Naive thymus-derived CD8-positive, alpha-beta T cell (primary cell): ENCODE data around the gene TAS2R41. TPM values are rescaled to one million over a fixed set of nuclear protein-coding genes. Genes with fewer than 3 reads are reported as not detected.

ENCODE experiments used
- ATAC-seq, 2 donors: fragments of 150-1000 bp; cut with Tn5 transposase in 1 of 2; sonication (Bioruptor Pico), chemical (Tn5 transposase) in 1 of 2; 1 replicate in 1 of 2; 2 replicates in 1 of 2; pipeline ENCODE4 v1.10.0; 2021; ENCODE audit warnings: mild to moderate bottlenecking in 2 of 2, moderate library complexity in 2 of 2
- POLR2A ChIA-PET: fragments of 350-600 bp; sonication (Branson Sonifier 250); formaldehyde crosslinking; loops from one replicate; lab custom pipeline; 2021; ENCODE audit warnings: antibody characterized with exemption; lab: Charles Lee
- DNase-seq, 10 donors: peaks; one replicate each; pipeline versions ENCODE4 v3.0.0 to v3.0.0-alpha.2; 2020 to 2022
- H3K27ac Mint-ChIP-seq, 10 donors: one replicate each; pipeline ENCODE4 v1.8.0; 2020 to 2022; ENCODE audit warnings: mild to moderate bottlenecking in 10 of 10, mixed read lengths in 10 of 10, moderate library complexity in 4 of 10, inconsistent platforms in 1 of 10
- H3K27me3 Mint-ChIP-seq, 5 donors: one replicate each; pipeline ENCODE4 v1.8.0; 2021 to 2022; ENCODE audit warnings: mixed read lengths in 5 of 5
- H3K36me3 Mint-ChIP-seq, 3 donors: one replicate each; pipeline ENCODE4 v1.8.0; 2020 to 2022; ENCODE audit warnings: mixed read lengths in 3 of 3, mild to moderate bottlenecking in 2 of 3, inconsistent platforms in 1 of 3
- H3K4me1 Mint-ChIP-seq, 4 donors: one replicate each; pipeline ENCODE4 v1.8.0; 2021 to 2022; ENCODE audit warnings: mixed read lengths in 4 of 4
- H3K4me3 Mint-ChIP-seq, 10 donors: one replicate each; pipeline ENCODE4 v1.8.0; 2020 to 2022; ENCODE audit warnings: mild to moderate bottlenecking in 10 of 10, mixed read lengths in 10 of 10, moderate library complexity in 6 of 10, inconsistent platforms in 1 of 10
- H3K9me3 Mint-ChIP-seq, 9 donors: one replicate each; pipeline ENCODE4 v1.8.0; 2020 to 2022; ENCODE audit warnings: mixed read lengths in 9 of 9, mild to moderate bottlenecking in 3 of 9, inconsistent platforms in 1 of 9, moderate library complexity in 1 of 9
- polyA plus RNA-seq, 3 donors: library from polyadenylated mRNA; unstranded; fragments of 300-500 nt; fragmentation: Illumina TruSeq; gene quantifications; one replicate each; pipeline ENCODE4 v1.2.3, GENCODE V29; 2021
- total RNA-seq, 8 experiments: library from RNA in 2 of 8; stranded (reverse) in 2 of 8; gene quantifications; one replicate each; pipeline ENCODE4 v1.2.3 and lab custom pipeline; 2021 to 2026

TAS2R41 gene
- total and polyA plus RNA-seq, 5 experiments from 2014 or later = 0.55 TPM; not detected in 4

- ATAC-seq (no peak), DNase-seq (no peak)
- Mint-ChIP-seq H3K4me1 (peaks cover 2 to 10% (median 3%) of the 10 kb centered on the region in 4 donors), H3K9me3 (no peaks in the 10 kb centered on the region), H3K36me3 (peaks cover 7 to 59% (median 28%) of the 10 kb centered on the region in 3 donors), H3K27me3 (no peaks in the 10 kb centered on the region), H3K4me3 (no peak overlapping the region), H3K27ac (no peak overlapping the region)
- POLR2A ChIA-PET = interaction anchor here (0.5 kb wide), 1 partner anchor 34 kb away, joined by 3 read pairs; no protein-coding TSS in a partner anchor
Observed at GRCh38 chr7:143499743-143500348, 22.2 kb downstream of the TAS2R41 start.

- Mint-ChIP-seq H3K9me3 (no peaks in the 10 kb centered on the region), H3K27ac (peak overlapping the region in 1 of 10 donors; percentile 25), H3K4me1 (peaks cover 0 to 4% (median 0%) of the 10 kb centered on the region in 4 donors), H3K4me3 (no peak overlapping the region), H3K27me3 (no peaks in the 10 kb centered on the region), H3K36me3 (peaks cover 13 to 52% (median 36%) of the 10 kb centered on the region in 3 donors)
- ATAC-seq (no peak), DNase-seq (no peak)
- POLR2A ChIA-PET = no interaction called here
Observed at GRCh38 chr7:143503261-143503660, 25.6 kb downstream of the TAS2R41 start.

GRCh38 chr7:143504215-143504936 lies 26.7 kb downstream of the TAS2R41 start:
- no peak for DNase-seq
- Mint-ChIP-seq H3K4me1 (peaks cover 0 to 4% (median 0%) of the 10 kb centered on the region in 4 donors), H3K36me3 (peaks cover 13 to 49% (median 33%) of the 10 kb centered on the region in 3 donors), H3K27me3 (no peaks in the 10 kb centered on the region), H3K27ac (no peak overlapping the region), H3K4me3 (no peak overlapping the region), H3K9me3 (no peaks in the 10 kb centered on the region)
- ATAC-seq = no peak
- POLR2A ChIA-PET = no interaction called here

GRCh38 chr7:143504937-143505297 lies 27.2 kb downstream of the TAS2R41 start:
- ATAC-seq (no peak), DNase-seq (no peak)
- Mint-ChIP-seq H3K36me3 (peaks cover 13 to 44% (median 30%) of the 10 kb centered on the region in 3 donors), H3K4me1 (peaks cover 0 to 6% (median 0%) of the 10 kb centered on the region in 4 donors), H3K27ac (no peak overlapping the region), H3K27me3 (no peaks in the 10 kb centered on the region), H3K9me3 (no peaks in the 10 kb centered on the region), H3K4me3 (no peak overlapping the region)
- POLR2A ChIA-PET = no interaction called here

- H3K36me3 Mint-ChIP-seq = peaks cover 13 to 37% (median 32%) of the 10 kb centered on the region in 3 donors
Observed at GRCh38 chr7:143505838-143506237, 28.2 kb downstream of the TAS2R41 start.

GRCh38 chr7:143507094-143507518 lies 29.4 kb downstream of the TAS2R41 start:
- H3K27ac Mint-ChIP-seq = no peak overlapping the region
- H3K36me3 Mint-ChIP-seq = peaks cover 13 to 36% (median 27%) of the 10 kb centered on the region in 3 donors
- POLR2A ChIA-PET = no interaction called here
- peaks cover 0 to 7% (median 0%) of the 10 kb centered on the region in 4 donors for H3K4me1 Mint-ChIP-seq
- no peaks in the 10 kb centered on the region for H3K9me3 Mint-ChIP-seq
- DNase-seq (no peak), ATAC-seq (no peak)
- H3K27me3 Mint-ChIP-seq = no peaks in the 10 kb centered on the region
- no peak overlapping the region for H3K4me3 Mint-ChIP-seq

More at GRCh38 chr7:143505838-143506237, 28.2 kb downstream of the TAS2R41 start:
- no peak for DNase-seq
- ATAC-seq = no peak
- Mint-ChIP-seq H3K9me3 (no peaks in the 10 kb centered on the region), H3K27me3 (no peaks in the 10 kb centered on the region), H3K4me3 (no peak overlapping the region), H3K4me1 (peaks cover 0 to 7% (median 0%) of the 10 kb centered on the region in 4 donors), H3K27ac (peak overlapping the region in 3 of 10 donors; percentile 2 to 36 (median 26))
- POLR2A ChIA-PET = no interaction called here

- no peak overlapping the region for H3K27ac Mint-ChIP-seq
- peaks cover 0 to 7% (median 0%) of the 10 kb centered on the region in 4 donors for H3K4me1 Mint-ChIP-seq
- peaks cover 13 to 35% (median 28%) of the 10 kb centered on the region in 3 donors for H3K36me3 Mint-ChIP-seq
- H3K9me3 Mint-ChIP-seq = no peaks in the 10 kb centered on the region
- ATAC-seq (no peak), DNase-seq (no peak)
- H3K4me3 Mint-ChIP-seq = no peak overlapping the region
- POLR2A ChIA-PET = no interaction called here
- no peaks in the 10 kb centered on the region for H3K27me3 Mint-ChIP-seq
Observed at GRCh38 chr7:143507534-143508055, 29.9 kb downstream of the TAS2R41 start.

- ATAC-seq = no peak
- POLR2A ChIA-PET = no interaction called here
- H3K36me3 Mint-ChIP-seq = peaks cover 9 to 48% (median 38%) of the 10 kb centered on the region in 3 donors
- H3K27me3 Mint-ChIP-seq = no peaks in the 10 kb centered on the region
- no peak for DNase-seq
- peaks cover 0 to 5% (median 0%) of the 10 kb centered on the region in 4 donors for H3K4me1 Mint-ChIP-seq
- no peak overlapping the region for H3K4me3 Mint-ChIP-seq
- H3K9me3 Mint-ChIP-seq = no peaks in the 10 kb centered on the region
- no peak overlapping the region for H3K27ac Mint-ChIP-seq
Observed at GRCh38 chr7:143510854-143511592, 33.4 kb downstream of the TAS2R41 start.

GRCh38 chr7:143511593-143512047 lies 33.9 kb downstream of the TAS2R41 start:
- no peaks in the 10 kb centered on the region for H3K9me3 Mint-ChIP-seq
- H3K4me1 Mint-ChIP-seq = peaks cover 0 to 3% (median 0%) of the 10 kb centered on the region in 4 donors
- peaks cover 5 to 44% (median 34%) of the 10 kb centered on the region in 3 donors for H3K36me3 Mint-ChIP-seq
- H3K27ac Mint-ChIP-seq = no peak overlapping the region
- no peak overlapping the region for H3K4me3 Mint-ChIP-seq
- DNase-seq (no peak), ATAC-seq (no peak)
- no peaks in the 10 kb centered on the region for H3K27me3 Mint-ChIP-seq
- POLR2A ChIA-PET = no interaction called here

GRCh38 chr7:143512488-143513340 lies 35.0 kb downstream of the TAS2R41 start:
- DNase-seq = no peak
- H3K27me3 Mint-ChIP-seq = no peaks in the 10 kb centered on the region
- H3K9me3 Mint-ChIP-seq = no peaks in the 10 kb centered on the region
- H3K4me3 Mint-ChIP-seq = no peak overlapping the region
- H3K36me3 Mint-ChIP-seq = peaks cover 0 to 40% (median 24%) of the 10 kb centered on the region in 3 donors
- ATAC-seq = no peak
- POLR2A ChIA-PET = no interaction called here
- peaks cover 0 to 3% (median 0%) of the 10 kb centered on the region in 4 donors for H3K4me1 Mint-ChIP-seq
- no peak overlapping the region for H3K27ac Mint-ChIP-seq

- DNase-seq (no peak), ATAC-seq (no peak)
- H3K27ac Mint-ChIP-seq = no peak overlapping the region
- H3K4me3 Mint-ChIP-seq = no peak overlapping the region
- POLR2A ChIA-PET = no interaction called here
- no peaks in the 10 kb centered on the region for H3K27me3 Mint-ChIP-seq
- H3K9me3 Mint-ChIP-seq = no peaks in the 10 kb centered on the region
- H3K36me3 Mint-ChIP-seq = peaks cover 0 to 50% (median 33%) of the 10 kb centered on the region in 3 donors
- H3K4me1 Mint-ChIP-seq = peaks cover 0 to 3% (median 0%) of the 10 kb centered on the region in 4 donors
Observed at GRCh38 chr7:143514487-143514886, 36.8 kb downstream of the TAS2R41 start.
